Pancreas (tissue), 10 donors: ENCODE measurements around the gene CASP3. TPM values are rescaled to one million over a fixed set of nuclear protein-coding genes. Genes with fewer than 3 reads are reported as not detected.

Source experiments
- ATAC-seq, 4 donors: fragments of 200-7000 bp; cut with Tn5 transposase; one replicate each; pipeline versions ENCODE4 v1.8.0 to v1.9.1; 2020; ENCODE audit warnings: mild to moderate bottlenecking in 4 of 4, moderate library complexity in 4 of 4
- DNase-seq, 6 donors: peaks; one replicate each; pipeline ENCODE4 v3.0.0-alpha.2; 2020
- FAIRE-seq: peaks from 2 replicates; lab custom pipeline; 2012; peaks lifted over from hg19 to GRCh38; lab: Jason Lieb, UNC
- H3K27ac ChIP-seq, 4 donors: fragments of 200-600 bp; sonication (generic); 1 replicate in 3 of 4; 2 replicates in 1 of 4; pipeline versions ENCODE4 v1.5.0 to v1.8.0; 2020
- H3K27me3 ChIP-seq, 4 donors: fragments of 200-600 bp; one replicate each; pipeline ENCODE4 v1.8.0; 2021
- H3K36me3 ChIP-seq, 3 donors: fragments of 200-600 bp; sonication (generic) in 1 of 3; one replicate each; pipeline versions ENCODE4 v1.5.0 to v1.8.0; 2020 to 2021
- H3K4me1 ChIP-seq, 3 donors: fragments of 200-600 bp; one replicate each; pipeline ENCODE4 v1.8.0; 2021
- H3K4me3 ChIP-seq, 4 donors: fragments of 200-600 bp; sonication (generic) in 2 of 4; one replicate each; pipeline versions ENCODE4 v1.5.0 to v1.8.0; 2020 to 2021
- H3K9me3 ChIP-seq, 4 donors: fragments of 200-600 bp; one replicate each; pipeline ENCODE4 v1.8.0; 2021
- WGBS, 2 donors: extraction: QIAGEN DNeasy Blood & Tissue Kit; methylation state at CpG; one replicate each; pipeline ENCODE4 v1.1.7; 2013; 5-methylcytosine and 5-hydroxymethylcytosine counted together
- intact Hi-C, 3 donors: fragments of 100-400 bp; cut with DNase I; formaldehyde crosslinking; loops; one replicate each; pipeline versions ENCODE4 v1.11.1 to v1.14.2; 2022
- polyA plus RNA-seq, 2 donors: library from polyadenylated mRNA; stranded (reverse); fragments of 200-250 nt; gene quantifications; one replicate each; pipeline ENCODE4 v1.2.3, GENCODE V29; 2013
- total RNA-seq, 6 donors: library from RNA; stranded (reverse); fragmentation: NEBNext Ultra II Directional in 4 of 6; extraction: Animal tissue kit (Norgen Biotek cat#: 25700) in 4 of 6; gene quantifications; one replicate each; pipeline versions ENCODE4 v1.2.1 to v1.2.4, GENCODE V29; 2021 to 2023
- TF ChIP-seq, protein P1 (sequence below), 4 donors: fragments of 200-600 bp; sonication (generic) in 3 of 4; IDR thresholded peaks; one replicate each; pipeline versions ENCODE4 v1.5.0 to v1.8.0; 2021; ENCODE audit warnings: antibody characterized with exemption in 4 of 4
- donor health status: healthy with polysubstance abuse.
- donor health status: DM: no; HTN: no; CAD: no; lungs with moderate emphysema.
- donor health status: DM: no; HTN: no; CAD: no.
- donor health status: control.
- donor health status: control.
- donor health status: Bipolar disorder and iron deficiency.
- donor health status: DM: yes; HTN: yes; CAD: no.
- donor health status: DM: no; HTN: no; CAD: no.
- donor health status: DM: no; HTN: no; CAD: no.
- donor health status: DM: yes; HTN: yes; CAD: no.

Gene CASP3
- total RNA-seq (10 to 100 TPM in 1 of 6 donors, 1 to 10 TPM in 5; 3.6 to 13.6 (median 6.3) TPM), polyA plus RNA-seq (1 to 10 TPM; 4.8 to 8.1 TPM)

- H3K4me3 ChIP-seq: peak within 1 kb of the TSS; percentile 54 to 84 (median 79)
- no peaks in the 10 kb centered on the region for H3K9me3 ChIP-seq
- H3K27ac ChIP-seq: peak within 1 kb of the TSS; percentile 73 to 96 (median 89)
- no peak for FAIRE-seq
- peak; percentile 96 to 99 (median 98) for DNase-seq
- H3K36me3 ChIP-seq: no peaks in the 10 kb centered on the region
- 1% methylated on average over 53 to 90 of the region's 90 CpGs for WGBS, 2 donors
- TF ChIP-seq, protein P1, sequence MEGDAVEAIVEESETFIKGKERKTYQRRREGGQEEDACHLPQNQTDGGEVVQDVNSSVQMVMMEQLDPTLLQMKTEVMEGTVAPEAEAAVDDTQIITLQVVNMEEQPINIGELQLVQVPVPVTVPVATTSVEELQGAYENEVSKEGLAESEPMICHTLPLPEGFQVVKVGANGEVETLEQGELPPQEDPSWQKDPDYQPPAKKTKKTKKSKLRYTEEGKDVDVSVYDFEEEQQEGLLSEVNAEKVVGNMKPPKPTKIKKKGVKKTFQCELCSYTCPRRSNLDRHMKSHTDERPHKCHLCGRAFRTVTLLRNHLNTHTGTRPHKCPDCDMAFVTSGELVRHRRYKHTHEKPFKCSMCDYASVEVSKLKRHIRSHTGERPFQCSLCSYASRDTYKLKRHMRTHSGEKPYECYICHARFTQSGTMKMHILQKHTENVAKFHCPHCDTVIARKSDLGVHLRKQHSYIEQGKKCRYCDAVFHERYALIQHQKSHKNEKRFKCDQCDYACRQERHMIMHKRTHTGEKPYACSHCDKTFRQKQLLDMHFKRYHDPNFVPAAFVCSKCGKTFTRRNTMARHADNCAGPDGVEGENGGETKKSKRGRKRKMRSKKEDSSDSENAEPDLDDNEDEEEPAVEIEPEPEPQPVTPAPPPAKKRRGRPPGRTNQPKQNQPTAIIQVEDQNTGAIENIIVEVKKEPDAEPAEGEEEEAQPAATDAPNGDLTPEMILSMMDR (IDR thresholded peaks at IDR 0.05): no peak
- peaks cover 10 to 35% (median 25%) of the 10 kb centered on the region in 3 donors for H3K4me1 ChIP-seq
- intact Hi-C loops: no loop called here
- ATAC-seq: peak; percentile 90 to 95 (median 93)
- H3K27me3 ChIP-seq: no peaks in the 10 kb centered on the region
Observed at GRCh38 chr4:184649026-184649970, at the start of gene CASP3, which contains the start of gene PRIMPOL. TSS of gene CASP3 (minus strand) at chr4:184649447. CDS start at chr4:184638453, 10,994 bp downstream. TSS of gene PRIMPOL (plus strand) at chr4:184649738. CDS start at chr4:184657141, 7,403 bp downstream.

- H3K36me3 ChIP-seq: no peaks in the 10 kb centered on the region
- no peaks in the 10 kb centered on the region for H3K9me3 ChIP-seq
- H3K27me3 ChIP-seq: no peaks in the 10 kb centered on the region
- H3K4me3 ChIP-seq: no peak overlapping the region
- H3K4me1 ChIP-seq: no peaks in the 10 kb centered on the region
- WGBS, 2 donors: 94 to 95% methylated on average over 3 of the region's 3 CpGs
- FAIRE-seq: no peak
- no peak for DNase-seq
- no peak for ATAC-seq
- TF ChIP-seq, protein P1 (IDR thresholded peaks at IDR 0.05): no peak
- intact Hi-C loops: no loop called here
- no peak overlapping the region for H3K27ac ChIP-seq
Observed at GRCh38 chr4:184697956-184698355, 48.7 kb upstream of the CASP3 start.

DNA sequence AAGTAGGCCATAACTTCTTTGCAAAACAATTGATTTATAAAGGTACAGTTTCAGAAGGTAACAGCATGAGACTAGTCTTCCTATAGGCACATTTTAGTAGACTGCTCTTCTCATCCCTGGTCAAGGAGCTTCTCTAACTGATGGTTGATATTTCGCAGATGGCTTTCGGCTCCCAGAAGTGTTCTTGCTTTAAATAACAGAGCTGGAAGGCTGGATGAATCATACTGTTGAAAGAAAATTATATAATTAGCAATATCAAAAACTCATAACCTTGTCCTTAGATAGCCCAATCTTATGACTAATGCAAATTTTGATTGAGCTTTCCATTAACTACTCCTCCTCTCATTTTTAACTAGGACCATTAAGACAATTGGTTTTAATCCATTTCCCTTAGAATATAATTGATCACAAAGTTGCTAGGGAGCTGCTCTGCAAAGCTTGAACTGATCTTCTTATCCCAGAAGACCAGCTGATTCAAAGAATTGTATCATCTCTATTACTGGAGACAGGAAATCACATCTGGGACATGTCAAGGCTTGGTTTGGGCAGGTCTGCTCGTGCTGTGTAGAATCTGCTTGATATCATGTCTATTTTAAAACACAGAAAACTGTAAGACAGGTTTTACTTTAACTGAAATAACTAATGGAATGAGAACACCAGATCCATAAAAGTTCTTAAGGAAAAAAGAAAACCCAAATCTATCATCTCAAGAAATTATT, 46.1 kb upstream of the CASP3 start:
- H3K27ac ChIP-seq: no peak overlapping the region
- H3K4me1 ChIP-seq: no peaks in the 10 kb centered on the region
- DNase-seq (no peak), FAIRE-seq (no peak), ATAC-seq (no peak)
- no peak overlapping the region for H3K4me3 ChIP-seq
- intact Hi-C loops: no loop called here
- no peaks in the 10 kb centered on the region for H3K36me3 ChIP-seq
- 82 to 83% methylated on average over 3 of the region's 3 CpGs for WGBS, 2 donors
- no peaks in the 10 kb centered on the region for H3K27me3 ChIP-seq
- TF ChIP-seq, protein P1 (IDR thresholded peaks at IDR 0.05): no peak
- no peaks in the 10 kb centered on the region for H3K9me3 ChIP-seq

GRCh38 chr4:184694412-184694956, 45.2 kb upstream of the CASP3 start:
- TF ChIP-seq, protein P1 (IDR thresholded peaks at IDR 0.05): no peak
- ATAC-seq (no peak), FAIRE-seq (no peak), DNase-seq (no peak)
- Histone ChIP-seq H3K4me3 (no peak overlapping the region), H3K36me3 (no peaks in the 10 kb centered on the region), H3K27me3 (no peaks in the 10 kb centered on the region), H3K9me3 (no peaks in the 10 kb centered on the region), H3K4me1 (no peaks in the 10 kb centered on the region), H3K27ac (no peak overlapping the region)
- intact Hi-C loops: no loop called here
